Measurements from ENCODE around the gene PPP1R9B.
A peak's percentile ranks its signal among the peaks of the same experiment; 100 is the strongest.

PPP1R9B gene

DNA sequence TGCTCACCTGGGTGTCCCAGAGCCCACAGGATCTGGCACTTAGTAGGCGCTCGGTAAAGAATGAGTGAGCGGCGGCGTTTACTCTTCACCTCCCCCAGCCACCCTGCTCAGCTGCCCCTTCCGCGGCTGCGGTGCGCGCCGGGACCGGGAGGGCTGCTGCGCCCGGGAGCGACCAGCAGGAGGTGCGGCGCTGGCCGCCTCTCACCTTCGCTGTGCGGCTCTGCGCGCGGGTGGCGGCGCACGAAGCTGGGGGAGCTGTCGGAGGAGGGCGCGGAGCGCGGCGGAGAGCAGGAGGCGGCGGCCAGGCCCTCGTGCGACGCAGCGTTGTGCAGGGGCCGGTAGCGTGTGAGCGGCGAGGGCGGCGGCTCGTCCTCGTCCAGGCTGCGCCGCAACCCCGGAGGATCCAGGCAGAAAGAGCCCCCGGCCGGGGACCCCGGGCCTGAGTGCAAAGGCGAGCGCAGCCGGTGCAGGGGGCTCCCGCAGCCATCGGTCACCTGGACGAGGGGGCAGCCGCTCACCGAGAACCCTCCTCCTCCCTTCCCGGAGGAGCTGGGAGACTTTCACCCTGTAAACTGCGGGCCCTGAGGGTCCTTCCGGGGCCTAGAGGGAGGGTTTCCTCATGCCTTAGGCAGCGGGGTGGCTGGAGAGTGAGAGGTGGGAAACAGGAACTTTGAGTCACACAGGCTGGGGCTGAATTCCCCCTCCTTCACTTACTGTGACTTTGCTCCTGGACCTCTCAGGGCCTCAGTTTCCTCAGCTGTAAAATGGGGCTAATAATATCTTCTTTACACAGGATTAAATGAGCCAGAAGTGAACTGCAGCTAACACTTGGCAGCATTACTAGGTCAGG, 33.0 kb downstream of the PPP1R9B start:
- no peak overlapping the region for H3K4me3 ChIP-seq (ENCODE audit: low read depth, low read length, poor library complexity, severe bottlenecking)
- no peaks in the 10 kb centered on the region for H3K9me3 ChIP-seq (ENCODE audit: low read length)
- no peaks in the 10 kb centered on the region for H3K79me2 ChIP-seq (ENCODE audit: insufficient read depth, low read length)
- no peak overlapping the region for H3K9ac ChIP-seq (ENCODE audit: low read length)
- no peaks in the 10 kb centered on the region for H4K20me1 ChIP-seq (ENCODE audit: insufficient read depth, low read length)
- TF ChIP-seq, protein P1, sequence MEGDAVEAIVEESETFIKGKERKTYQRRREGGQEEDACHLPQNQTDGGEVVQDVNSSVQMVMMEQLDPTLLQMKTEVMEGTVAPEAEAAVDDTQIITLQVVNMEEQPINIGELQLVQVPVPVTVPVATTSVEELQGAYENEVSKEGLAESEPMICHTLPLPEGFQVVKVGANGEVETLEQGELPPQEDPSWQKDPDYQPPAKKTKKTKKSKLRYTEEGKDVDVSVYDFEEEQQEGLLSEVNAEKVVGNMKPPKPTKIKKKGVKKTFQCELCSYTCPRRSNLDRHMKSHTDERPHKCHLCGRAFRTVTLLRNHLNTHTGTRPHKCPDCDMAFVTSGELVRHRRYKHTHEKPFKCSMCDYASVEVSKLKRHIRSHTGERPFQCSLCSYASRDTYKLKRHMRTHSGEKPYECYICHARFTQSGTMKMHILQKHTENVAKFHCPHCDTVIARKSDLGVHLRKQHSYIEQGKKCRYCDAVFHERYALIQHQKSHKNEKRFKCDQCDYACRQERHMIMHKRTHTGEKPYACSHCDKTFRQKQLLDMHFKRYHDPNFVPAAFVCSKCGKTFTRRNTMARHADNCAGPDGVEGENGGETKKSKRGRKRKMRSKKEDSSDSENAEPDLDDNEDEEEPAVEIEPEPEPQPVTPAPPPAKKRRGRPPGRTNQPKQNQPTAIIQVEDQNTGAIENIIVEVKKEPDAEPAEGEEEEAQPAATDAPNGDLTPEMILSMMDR (IDR thresholded peaks at IDR 0.05; ENCODE audit: low read length): peak; percentile 40
- TF ChIP-seq EZH2 (IDR thresholded peaks at IDR 0.05; ENCODE audit: borderline replicate concordance, low read length): no peak
- no peak overlapping the region for H3K27ac ChIP-seq (ENCODE audit: low read depth, low read length, poor library complexity, severe bottlenecking)
- H3K4me1 ChIP-seq (ENCODE audit: insufficient read depth, low read length, severe bottlenecking): no peaks in the 10 kb centered on the region
- no peaks in the 10 kb centered on the region for H3F3A ChIP-seq (ENCODE audit: insufficient read depth, low read length)
- H3K4me2 ChIP-seq (ENCODE audit: low read length): no peak overlapping the region
- H3K36me3 ChIP-seq (ENCODE audit: insufficient read depth, low read length): no peaks in the 10 kb centered on the region
- H3K27me3 ChIP-seq (ENCODE audit: insufficient read depth, low read length): no peaks in the 10 kb centered on the region
- no peak overlapping the region for H2AFZ ChIP-seq (ENCODE audit: low read length)
- no peaks in the 10 kb centered on the region for H3K9me2 ChIP-seq (ENCODE audit: low read depth, low read length)

DNA sequence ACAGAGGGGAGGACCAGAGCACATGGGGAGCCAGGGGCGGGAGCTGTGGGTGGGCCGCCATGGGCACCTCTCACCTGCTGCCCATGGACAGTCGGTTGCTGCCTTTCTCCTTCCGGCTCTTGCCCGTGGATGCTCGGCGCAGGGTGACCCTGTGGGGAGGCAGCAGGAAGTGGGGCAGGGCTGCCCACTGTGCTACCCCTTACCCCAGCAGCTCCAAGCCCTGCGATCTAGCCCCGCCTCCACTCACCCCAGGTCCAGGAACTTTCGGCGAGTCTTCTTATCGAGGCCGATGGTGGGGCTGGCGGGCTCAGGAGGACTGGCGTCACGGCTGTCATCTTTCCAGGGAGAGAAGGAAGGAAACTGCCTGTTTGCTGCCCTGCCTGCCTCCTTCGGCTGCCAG, 34.7 kb downstream of the PPP1R9B start:
- no peak overlapping the region for H3K9ac ChIP-seq (ENCODE audit: low read length)
- no peaks in the 10 kb centered on the region for H4K20me1 ChIP-seq (ENCODE audit: insufficient read depth, low read length)
- no peak for TF ChIP-seq EZH2 (IDR thresholded peaks at IDR 0.05; ENCODE audit: borderline replicate concordance, low read length)
- TF ChIP-seq, protein P1 (IDR thresholded peaks at IDR 0.05; ENCODE audit: low read length): no peak
- no peak overlapping the region for H3K4me2 ChIP-seq (ENCODE audit: low read length)
- H3K4me1 ChIP-seq (ENCODE audit: insufficient read depth, low read length, severe bottlenecking): no peaks in the 10 kb centered on the region
- H3K4me3 ChIP-seq (ENCODE audit: low read depth, low read length, poor library complexity, severe bottlenecking): no peak overlapping the region
- H2AFZ ChIP-seq (ENCODE audit: low read length): no peak overlapping the region
- no peaks in the 10 kb centered on the region for H3K79me2 ChIP-seq (ENCODE audit: insufficient read depth, low read length)
- no peaks in the 10 kb centered on the region for H3F3A ChIP-seq (ENCODE audit: insufficient read depth, low read length)
- H3K27ac ChIP-seq (ENCODE audit: low read depth, low read length, poor library complexity, severe bottlenecking): no peak overlapping the region
- H3K9me3 ChIP-seq (ENCODE audit: low read length): no peaks in the 10 kb centered on the region
- H3K27me3 ChIP-seq (ENCODE audit: insufficient read depth, low read length): no peaks in the 10 kb centered on the region
- H3K36me3 ChIP-seq (ENCODE audit: insufficient read depth, low read length): no peaks in the 10 kb centered on the region
- H3K9me2 ChIP-seq (ENCODE audit: low read depth, low read length): no peaks in the 10 kb centered on the region

DNA sequence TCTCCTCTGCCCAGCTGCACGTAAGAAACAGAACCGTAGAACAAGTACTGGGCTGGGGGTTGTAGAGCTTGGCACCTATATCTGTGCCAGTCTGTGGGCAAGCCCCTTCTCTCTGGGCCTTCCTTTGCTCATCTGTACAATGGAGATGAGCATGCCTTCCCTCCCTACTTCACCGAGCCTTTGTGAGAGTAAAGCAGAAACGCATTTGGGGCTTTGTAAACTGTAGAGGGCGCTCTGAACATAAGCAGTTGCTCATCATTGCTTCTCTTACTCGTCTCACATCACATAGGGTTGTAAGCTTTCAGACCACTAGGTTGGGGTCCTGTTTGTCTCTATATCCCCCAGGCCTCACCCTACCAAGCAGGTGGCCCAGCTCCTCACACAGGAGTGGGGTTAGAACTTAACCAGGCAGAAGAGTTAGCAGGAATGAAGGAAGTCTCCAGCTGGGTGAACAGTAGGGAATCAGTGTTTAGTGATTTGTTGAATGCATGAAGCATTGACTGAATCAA, 35.6 kb downstream of the PPP1R9B start:
- Histone ChIP-seq H3K4me2 (ENCODE audit: low read length) (no peak overlapping the region), H3K4me3 (ENCODE audit: low read depth, low read length, poor library complexity, severe bottlenecking) (no peak overlapping the region), H4K20me1 (ENCODE audit: insufficient read depth, low read length) (no peaks in the 10 kb centered on the region), H3K4me1 (ENCODE audit: insufficient read depth, low read length, severe bottlenecking) (no peaks in the 10 kb centered on the region), H3K9ac (ENCODE audit: low read length) (no peak overlapping the region), H3F3A (ENCODE audit: insufficient read depth, low read length) (no peaks in the 10 kb centered on the region), H2AFZ (ENCODE audit: low read length) (no peak overlapping the region), H3K9me3 (ENCODE audit: low read length) (no peaks in the 10 kb centered on the region), H3K27ac (ENCODE audit: low read depth, low read length, poor library complexity, severe bottlenecking) (no peak overlapping the region), H3K27me3 (ENCODE audit: insufficient read depth, low read length) (no peaks in the 10 kb centered on the region), H3K9me2 (ENCODE audit: low read depth, low read length) (no peaks in the 10 kb centered on the region), H3K79me2 (ENCODE audit: insufficient read depth, low read length) (no peaks in the 10 kb centered on the region), H3K36me3 (ENCODE audit: insufficient read depth, low read length) (no peaks in the 10 kb centered on the region)
- no peak for TF ChIP-seq EZH2 (IDR thresholded peaks at IDR 0.05; ENCODE audit: borderline replicate concordance, low read length)
- TF ChIP-seq, protein P1 (IDR thresholded peaks at IDR 0.05; ENCODE audit: low read length): peak; percentile 84
